HCT116 (cell line): ENCODE data around the gene CAST.

ENCODE experiments used
- RAD21 ChIP-seq: IDR thresholded peaks from 2 replicates; pipeline ENCODE4 v1.6.1; 2012; ENCODE audit warnings: low read depth, mild to moderate bottlenecking
- TF ChIP-seq, protein P1 (sequence below), 3 experiments: fragments of 200-600 bp in 1 of 3; sonication (generic) in 1 of 3; IDR thresholded peaks in 2 of 3; conservative IDR thresholded peaks in 1 of 3; 2 replicates each; pipeline ENCODE4 v1.5.1; 2012 to 2017; ENCODE audit warnings: low read depth in 2 of 3, low read length in 2 of 3, antibody characterized with exemption in 1 of 3, borderline replicate concordance in 1 of 3, control low read depth in 1 of 3, mild to moderate bottlenecking in 1 of 3, mixed read lengths in 1 of 3, mixed run types in 1 of 3, moderate library complexity in 1 of 3; ENCODE audit not compliant: insufficient read depth in 1 of 3

DNA sequence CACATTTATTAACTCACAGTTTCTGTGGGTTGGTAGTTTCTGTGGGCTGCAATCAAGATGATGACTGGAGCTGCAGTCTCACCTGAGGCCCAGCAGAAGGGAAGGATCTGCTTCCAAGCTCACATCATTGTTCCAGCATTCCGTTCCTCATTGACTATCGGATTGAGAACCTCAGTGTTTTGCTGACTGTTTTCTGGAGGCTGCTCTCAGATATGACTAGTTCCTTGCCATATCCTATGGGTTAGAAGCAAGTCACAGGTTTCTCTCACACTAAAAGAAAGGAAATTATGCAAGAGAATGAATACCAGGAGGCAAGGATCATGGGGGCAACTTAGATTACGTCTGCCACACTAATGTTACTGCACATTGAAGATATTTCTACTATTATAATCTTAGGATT is 151.9 kb downstream of the CAST start:
- TF ChIP-seq, protein P1, sequence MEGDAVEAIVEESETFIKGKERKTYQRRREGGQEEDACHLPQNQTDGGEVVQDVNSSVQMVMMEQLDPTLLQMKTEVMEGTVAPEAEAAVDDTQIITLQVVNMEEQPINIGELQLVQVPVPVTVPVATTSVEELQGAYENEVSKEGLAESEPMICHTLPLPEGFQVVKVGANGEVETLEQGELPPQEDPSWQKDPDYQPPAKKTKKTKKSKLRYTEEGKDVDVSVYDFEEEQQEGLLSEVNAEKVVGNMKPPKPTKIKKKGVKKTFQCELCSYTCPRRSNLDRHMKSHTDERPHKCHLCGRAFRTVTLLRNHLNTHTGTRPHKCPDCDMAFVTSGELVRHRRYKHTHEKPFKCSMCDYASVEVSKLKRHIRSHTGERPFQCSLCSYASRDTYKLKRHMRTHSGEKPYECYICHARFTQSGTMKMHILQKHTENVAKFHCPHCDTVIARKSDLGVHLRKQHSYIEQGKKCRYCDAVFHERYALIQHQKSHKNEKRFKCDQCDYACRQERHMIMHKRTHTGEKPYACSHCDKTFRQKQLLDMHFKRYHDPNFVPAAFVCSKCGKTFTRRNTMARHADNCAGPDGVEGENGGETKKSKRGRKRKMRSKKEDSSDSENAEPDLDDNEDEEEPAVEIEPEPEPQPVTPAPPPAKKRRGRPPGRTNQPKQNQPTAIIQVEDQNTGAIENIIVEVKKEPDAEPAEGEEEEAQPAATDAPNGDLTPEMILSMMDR (IDR thresholded peaks at IDR 0.05 in 2 of 3, conservative IDR thresholded peaks at IDR 0.05 in 1 of 3; ENCODE audit: borderline replicate concordance in 1 of 3, insufficient read depth in 1 of 3, low read depth in 2 of 3, low read length in 2 of 3), result no peak
- no peak for TF ChIP-seq RAD21
